HuH-7 (cell line): ENCODE measurements around the gene STT3A.
"Not testable (repeated sequence)": the region's sequence is repeated elsewhere in the genome, so short reads cannot be mapped to it uniquely, and the experiment has no call there.

Experiments used
- DNase-seq: peaks from one replicate; pipeline ENCODE4 v3.0.0; 2011; ENCODE audit warnings: low spot score

Gene STT3A

GRCh38 chr11:125592305-125593113, at the start of gene STT3A:
STT3A (plus strand) TSS chr11:125592852; CDS start chr11:125595916, 3,064 bp downstream.
- peak; percentile 85 for DNase-seq

- no peak for DNase-seq
These were observed 41.9 kb upstream of the STT3A start for GRCh38 chr11:125550780-125551179.

- no peak for DNase-seq
These were observed 40.8 kb upstream of the STT3A start for GRCh38 chr11:125551835-125552342.

- DNase-seq, result no peak
These were observed 39.7 kb upstream of the STT3A start for GRCh38 chr11:125552927-125553326.

GRCh38 chr11:125553357-125553756, 39.3 kb upstream of the STT3A start:
- DNase-seq, result no peak

GRCh38 chr11:125554038-125554437, 38.6 kb upstream of the STT3A start:
- no peak for DNase-seq

GRCh38 chr11:125559888-125560287, 32.8 kb upstream of the STT3A start:
- DNase-seq, result no peak

GRCh38 chr11:125561924-125562323, 30.7 kb upstream of the STT3A start:
- DNase-seq, result no peak

GRCh38 chr11:125562430-125562829, 30.2 kb upstream of the STT3A start:
- DNase-seq, result no peak

GRCh38 chr11:125564357-125564756, 28.3 kb upstream of the STT3A start:
- DNase-seq, result no peak

GRCh38 chr11:125566235-125566634, 26.4 kb upstream of the STT3A start:
- DNase-seq, result no peak

GRCh38 chr11:125568970-125569914, 23.4 kb upstream of the STT3A start, which contains the start of gene EI24:
EI24 (plus strand) TSS chr11:125569477; CDS start chr11:125572528, 3,051 bp downstream.
- DNase-seq, result peak; percentile 80

GRCh38 chr11:125569915-125570621, 22.6 kb upstream of the STT3A start:
- DNase-seq, result no peak

GRCh38 chr11:125570952-125571351, 21.7 kb upstream of the STT3A start:
- DNase-seq, result no peak

- no peak for DNase-seq
These were observed 19.7 kb upstream of the STT3A start for GRCh38 chr11:125572916-125573315.

- DNase-seq, result not testable (repeated sequence)
These were observed 15.5 kb upstream of the STT3A start for GRCh38 chr11:125577181-125577580.

- no peak for DNase-seq
These were observed 13.9 kb upstream of the STT3A start for GRCh38 chr11:125578783-125579182.

GRCh38 chr11:125579811-125580210, 12.8 kb upstream of the STT3A start:
- no peak for DNase-seq

GRCh38 chr11:125583496-125583895, 9.2 kb upstream of the STT3A start:
- DNase-seq, result no peak

GRCh38 chr11:125585487-125585886, 7.2 kb upstream of the STT3A start:
- no peak for DNase-seq

GRCh38 chr11:125586623-125587022, 6.0 kb upstream of the STT3A start:
- no peak for DNase-seq

- DNase-seq, result no peak
These were observed 5.2 kb upstream of the STT3A start for GRCh38 chr11:125587480-125587879.
